ENCODE results near the gene AUTS2. TPM values are rescaled to one million over a fixed set of nuclear protein-coding genes. Genes with fewer than 3 reads are reported as not detected.

AUTS2 gene
- polyA plus RNA-seq, 1 donor (not counting 4 experiments of a cell fraction or from before 2014, with no cell fraction given), result 4.7 TPM

- peaks cover 98% of the 10 kb centered on the region for H3K79me2 ChIP-seq (ENCODE audit: control insufficient read depth, insufficient read depth, low read length)
- no peak overlapping the region for H3K4me2 ChIP-seq (ENCODE audit: control insufficient read depth, extremely low read depth, insufficient read depth, low read depth, low read length)
- peaks cover 4 to 16% of the 10 kb centered on the region in 2 experiments for H3K36me3 ChIP-seq (ENCODE audit: control insufficient read depth in 2 of 2, extremely low read depth in 1 of 2, insufficient read depth in 2 of 2, low read length in 2 of 2)
- DNase-seq (ENCODE audit: low read depth, low spot score) (no peak), FAIRE-seq (no peak)
- no peak overlapping the region for H3K4me3 ChIP-seq (ENCODE audit: control insufficient read depth in 2 of 3, extremely low read depth in 1 of 3, insufficient read depth in 2 of 3, low read depth in 1 of 3, low read length in 3 of 3)
- no peaks in the 10 kb centered on the region for H3K9me3 ChIP-seq (ENCODE audit: control insufficient read depth, low read depth, low read length)
- H3K27me3 ChIP-seq (ENCODE audit: control insufficient read depth, extremely low read depth, insufficient read depth, low read length), result no peaks in the 10 kb centered on the region
- no peak overlapping the region for H3K27ac ChIP-seq (ENCODE audit: control insufficient read depth, insufficient read depth, low read length)
- peaks cover 26% of the 10 kb centered on the region for H3K4me1 ChIP-seq (ENCODE audit: control insufficient read depth, extremely low read depth, insufficient read depth, low read length)
- dilution Hi-C loops (cut with MboI; ENCODE audit: extremely low pct_ligation_motif_present, low sequenced_read_pairs), result no loop called here
- no peaks in the 10 kb centered on the region for H4K20me1 ChIP-seq (ENCODE audit: control insufficient read depth, extremely low read depth, insufficient read depth, low read length)
- no peak overlapping the region for H3K9ac ChIP-seq (ENCODE audit: control insufficient read depth, extremely low read depth, insufficient read depth, low read length)
- H3K9me1 ChIP-seq (ENCODE audit: control insufficient read depth, extremely low read depth, insufficient read depth, low read length), result no peaks in the 10 kb centered on the region
- H2AFZ ChIP-seq (ENCODE audit: control insufficient read depth, low read length), result no peak overlapping the region
- TF ChIP-seq CTCF (optimal IDR thresholded peaks at IDR 0.05 in 1 of 3, IDR thresholded peaks at IDR 0.05 in 1 of 3, conservative IDR thresholded peaks at IDR 0.05 in 1 of 3; ENCODE audit: extremely low read depth in 1 of 3, insufficient read depth in 2 of 3, low read length in 3 of 3) (no peak), EZH2 (IDR thresholded peaks at IDR 0.05; ENCODE audit: low read length) (no peak)
These were observed 1102.0 kb downstream of the AUTS2 start for GRCh38 chr7:70700055-70700940.

- Histone ChIP-seq H3K9me1 (ENCODE audit: control insufficient read depth, extremely low read depth, insufficient read depth, low read length) (no peaks in the 10 kb centered on the region), H3K79me2 (ENCODE audit: control insufficient read depth, insufficient read depth, low read length) (peaks cover 98% of the 10 kb centered on the region), H2AFZ (ENCODE audit: control insufficient read depth, low read length) (no peak overlapping the region), H3K4me2 (ENCODE audit: control insufficient read depth, extremely low read depth, insufficient read depth, low read depth, low read length) (no peak overlapping the region), H3K36me3 (ENCODE audit: control insufficient read depth in 2 of 2, extremely low read depth in 1 of 2, insufficient read depth in 2 of 2, low read length in 2 of 2) (peaks cover 4 to 23% of the 10 kb centered on the region in 2 experiments), H3K4me1 (ENCODE audit: control insufficient read depth, extremely low read depth, insufficient read depth, low read length) (peaks cover 26% of the 10 kb centered on the region), H3K27me3 (ENCODE audit: control insufficient read depth, extremely low read depth, insufficient read depth, low read length) (no peaks in the 10 kb centered on the region), H3K4me3 (ENCODE audit: control insufficient read depth in 2 of 3, extremely low read depth in 1 of 3, insufficient read depth in 2 of 3, low read depth in 1 of 3, low read length in 3 of 3) (no peak overlapping the region), H3K27ac (ENCODE audit: control insufficient read depth, insufficient read depth, low read length) (no peak overlapping the region), H4K20me1 (ENCODE audit: control insufficient read depth, extremely low read depth, insufficient read depth, low read length) (no peaks in the 10 kb centered on the region), H3K9me3 (ENCODE audit: control insufficient read depth, low read depth, low read length) (no peaks in the 10 kb centered on the region), H3K9ac (ENCODE audit: control insufficient read depth, extremely low read depth, insufficient read depth, low read length) (no peak overlapping the region)
- no peak for TF ChIP-seq CTCF (optimal IDR thresholded peaks at IDR 0.05 in 1 of 3, IDR thresholded peaks at IDR 0.05 in 1 of 3, conservative IDR thresholded peaks at IDR 0.05 in 1 of 3; ENCODE audit: extremely low read depth in 1 of 3, insufficient read depth in 2 of 3, low read length in 3 of 3)
- no peak for TF ChIP-seq EZH2 (IDR thresholded peaks at IDR 0.05; ENCODE audit: low read length)
- no peak for FAIRE-seq
- dilution Hi-C loops (cut with MboI; ENCODE audit: extremely low pct_ligation_motif_present, low sequenced_read_pairs), result no loop called here
- DNase-seq (ENCODE audit: low read depth, low spot score), result no peak
These were observed 1102.7 kb downstream of the AUTS2 start for GRCh38 chr7:70700941-70701425.
